HG02840 (cell line): ENCODE data around the gene SHISAL2B.
"Not testable (repeated sequence)": the region's sequence is repeated elsewhere in the genome, so short reads cannot be mapped to it uniquely, and the experiment has no call there.

Source experiments
- ATAC-seq: cut with Tn5 transposase; IDR thresholded peaks from one replicate; pipeline ENCODE4 v1.9.1; 2021; ENCODE audit warnings: mild to moderate bottlenecking, moderate library complexity, moderate number of reproducible peaks; ENCODE audit not compliant: unreplicated experiment, low FRiP score

Gene SHISAL2B

DNA sequence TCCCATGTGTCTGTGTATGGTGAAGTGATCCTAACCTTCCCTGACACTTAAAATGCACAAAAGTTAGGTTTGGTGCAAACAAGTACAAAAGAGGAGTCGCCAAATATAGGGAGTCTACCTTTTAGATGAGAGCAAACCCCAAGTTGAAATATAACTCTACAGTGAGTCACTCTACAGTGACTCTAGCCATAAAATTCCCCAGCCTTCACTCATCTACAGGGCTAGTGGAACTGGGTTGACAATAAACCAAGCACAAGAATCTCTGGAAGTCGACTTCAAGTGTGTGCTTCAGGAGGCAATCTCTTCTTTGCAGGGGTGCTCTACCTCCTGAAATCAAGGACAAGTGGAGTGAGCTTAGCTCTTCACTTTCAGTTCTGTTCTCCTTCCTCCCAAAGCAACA, 3.3 kb downstream of the SHISAL2B start:
- ATAC-seq = no peak

DNA sequence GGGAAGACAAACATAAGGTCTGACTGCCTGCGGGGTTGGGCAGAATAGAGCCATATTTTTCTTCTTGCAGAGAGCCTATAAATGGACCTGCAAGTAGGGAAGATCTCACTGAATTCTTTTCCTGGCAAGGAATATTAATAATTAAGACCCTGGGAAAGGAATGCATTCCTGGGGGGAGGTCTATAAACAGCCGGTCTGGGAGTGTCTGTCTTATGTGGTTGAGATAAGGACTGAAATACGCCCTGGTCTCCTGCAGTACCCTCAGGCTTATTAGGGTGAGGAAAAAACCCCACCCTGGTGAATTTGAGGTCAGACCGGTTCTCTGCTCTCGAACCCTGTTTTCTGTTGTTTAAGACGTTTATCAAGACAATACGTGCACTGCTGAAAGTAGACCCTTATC, 6.1 kb downstream of the SHISAL2B start:
- ATAC-seq = not testable (repeated sequence)

DNA sequence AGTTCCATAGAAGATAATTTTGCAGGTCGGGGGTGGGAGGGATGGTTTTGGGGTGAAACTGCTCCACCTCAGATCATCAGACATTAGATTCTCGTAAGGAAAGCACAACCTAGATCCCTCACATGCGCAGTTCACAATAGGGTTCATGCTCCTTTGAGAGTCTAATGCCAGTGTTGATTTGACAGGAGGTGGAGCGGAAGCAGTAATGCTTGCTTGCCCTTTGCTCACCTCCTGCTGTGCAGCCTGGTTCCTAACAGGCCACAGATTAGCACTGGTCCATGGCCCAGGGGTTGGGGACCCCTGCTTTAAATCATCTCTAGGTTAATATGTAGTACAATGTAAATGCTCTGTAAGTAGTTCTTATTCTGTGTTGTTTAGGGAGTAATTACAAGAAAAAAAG, 10.5 kb downstream of the SHISAL2B start:
- no peak for ATAC-seq

DNA sequence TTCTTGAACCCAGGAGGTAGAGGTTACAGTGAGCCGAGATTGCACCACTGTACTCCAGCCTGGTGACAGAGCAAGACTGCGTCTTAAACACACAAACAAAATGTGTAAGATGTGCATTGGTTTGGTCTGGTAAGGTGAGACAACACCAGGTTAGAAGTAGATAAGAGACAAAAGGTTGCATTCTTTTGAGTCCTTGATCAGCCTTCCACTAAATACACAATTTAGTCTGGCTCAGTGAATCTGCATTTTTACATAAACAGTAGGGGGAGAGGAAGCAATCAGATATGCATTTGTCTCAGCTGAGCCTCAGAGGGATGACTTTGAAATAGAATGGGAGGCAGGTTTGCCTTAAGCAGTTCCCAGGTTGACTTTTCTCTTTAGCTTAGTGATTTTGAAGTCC, 15.8 kb downstream of the SHISAL2B start:
- not testable (repeated sequence) for ATAC-seq

DNA sequence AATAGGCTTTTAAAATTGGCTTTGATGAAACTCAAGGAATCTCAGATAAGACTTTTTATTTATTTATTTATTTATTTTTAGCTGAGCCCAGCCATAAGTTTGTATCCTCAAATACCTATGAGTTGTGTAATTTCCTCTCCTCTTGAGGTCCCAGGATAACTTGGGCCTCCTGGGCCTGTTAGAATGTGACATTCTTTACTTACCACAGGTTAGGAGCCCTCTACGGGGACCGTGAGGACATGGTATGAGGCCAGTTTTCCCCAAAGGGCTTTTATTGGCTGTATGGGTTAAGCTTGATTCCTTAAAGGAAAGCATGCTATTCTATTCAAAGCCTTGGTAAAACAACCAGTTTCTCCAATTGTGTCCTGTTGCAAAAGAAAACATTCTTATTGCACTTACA, 16.9 kb downstream of the SHISAL2B start:
- no peak for ATAC-seq

DNA sequence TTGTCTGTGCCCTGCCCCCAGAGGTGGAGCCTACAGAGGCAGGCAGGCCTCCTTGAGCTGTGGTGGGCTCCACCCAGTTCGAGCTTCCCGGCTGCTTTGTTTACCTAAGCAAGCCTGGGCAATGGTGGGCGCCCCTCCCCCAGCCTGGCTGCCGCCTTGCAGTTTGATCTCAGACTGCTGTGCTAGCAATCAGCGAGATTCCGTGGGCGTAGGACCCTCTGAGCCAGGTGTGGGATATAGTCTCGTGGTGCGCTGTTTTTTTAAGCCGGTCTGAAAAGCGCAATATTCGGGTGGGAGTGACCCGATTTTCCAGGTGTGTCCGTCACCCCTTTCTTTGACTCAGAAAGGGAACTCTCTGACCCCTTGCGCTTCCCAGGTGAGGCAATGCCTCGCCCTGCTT, 24.2 kb downstream of the SHISAL2B start:
- ATAC-seq = not testable (repeated sequence)

DNA sequence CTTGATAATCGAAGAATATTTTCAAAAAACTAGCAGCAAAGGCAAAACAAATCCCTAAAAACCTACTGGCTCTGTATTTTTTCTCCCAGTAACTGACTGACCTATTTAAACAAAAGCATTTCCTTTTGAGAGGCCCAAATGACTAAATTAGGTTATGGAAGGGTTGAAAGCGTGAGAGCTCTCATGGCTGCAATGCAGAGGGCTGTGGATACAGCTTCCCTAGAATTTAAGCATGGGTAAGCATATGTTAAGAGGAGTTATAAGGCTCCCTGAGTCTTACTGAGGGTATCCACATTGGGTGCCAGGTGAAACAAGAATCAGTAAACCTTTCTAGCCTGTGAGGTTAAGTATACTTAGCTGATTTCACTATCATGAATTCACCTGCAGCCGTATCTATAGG, 32.3 kb downstream of the SHISAL2B start:
- ATAC-seq = no peak

DNA sequence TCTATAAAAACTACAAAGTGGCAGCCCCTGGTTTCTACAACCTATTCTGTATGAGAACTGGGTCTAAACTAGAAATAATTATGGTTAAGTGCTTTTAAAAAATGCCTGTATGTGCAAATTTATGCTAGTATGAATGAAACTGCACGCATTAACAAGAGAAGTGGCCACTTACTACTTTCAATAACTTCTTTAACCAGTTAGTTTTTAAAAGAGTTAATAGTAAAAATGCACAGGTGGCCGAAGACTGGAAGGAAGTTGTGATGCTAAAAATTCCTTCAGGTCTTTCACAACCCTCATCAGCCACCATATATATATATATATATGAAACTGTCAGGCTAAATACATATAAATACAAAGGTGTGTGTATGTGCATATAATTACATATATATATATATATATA, 36.8 kb downstream of the SHISAL2B start:
- ATAC-seq = no peak

DNA sequence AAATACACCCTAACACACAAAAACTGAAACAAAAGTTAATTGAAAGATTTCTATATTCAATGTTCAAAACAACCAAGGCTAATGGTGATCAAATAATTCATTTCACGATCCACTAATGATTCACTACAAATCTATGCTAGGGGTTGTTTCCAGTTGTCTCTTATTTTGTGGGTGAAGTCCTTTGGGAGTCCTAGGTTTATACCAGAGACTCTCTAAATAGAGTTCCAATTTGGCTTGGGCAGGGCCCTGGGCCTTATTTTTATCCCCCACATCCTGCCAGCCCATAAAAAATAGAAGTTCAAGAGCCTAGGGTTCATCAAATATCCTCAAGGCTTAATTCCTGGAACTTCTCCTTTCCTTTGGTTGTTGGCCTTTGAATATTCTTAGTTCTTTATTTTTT, 52.1 kb downstream of the SHISAL2B start:
- ATAC-seq = no peak

DNA sequence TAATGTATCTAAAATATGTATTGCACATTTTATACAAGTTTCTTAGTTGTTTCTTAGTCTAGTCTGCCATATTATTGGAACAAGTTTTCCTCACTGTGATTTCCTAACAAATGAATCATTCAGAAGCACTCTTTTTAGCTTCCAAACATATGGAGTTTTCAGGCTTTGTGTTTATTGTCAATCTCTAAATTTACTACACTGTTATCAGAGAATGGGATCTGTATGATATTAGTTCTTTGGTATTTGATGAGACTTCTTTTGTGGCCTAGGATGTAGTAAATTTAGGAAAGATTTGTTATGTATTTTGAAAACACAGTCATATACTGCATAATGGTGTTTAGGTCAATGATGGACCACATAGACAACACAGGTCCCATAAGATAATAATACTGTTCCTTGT, 52.5 kb downstream of the SHISAL2B start:
- ATAC-seq = no peak

DNA sequence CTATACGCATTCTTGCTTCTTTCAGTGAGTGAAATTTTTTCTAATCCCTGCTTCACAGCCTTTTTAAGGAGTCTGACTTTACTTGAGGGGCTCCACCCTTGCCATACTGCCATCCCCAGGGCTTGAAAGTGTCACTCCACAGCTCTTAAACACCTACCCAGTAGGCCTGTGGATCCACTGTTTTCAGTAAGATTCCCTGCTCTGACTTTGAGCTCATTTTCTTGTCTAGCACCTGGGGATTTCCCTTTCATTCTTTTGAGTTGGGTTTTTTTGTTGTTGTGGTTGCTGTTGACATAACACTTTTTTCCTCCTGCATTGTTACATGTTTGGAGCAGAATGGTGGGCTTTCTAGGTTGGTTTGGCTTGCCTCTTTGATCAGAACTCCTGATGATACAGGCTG, 54.6 kb downstream of the SHISAL2B start:
- ATAC-seq = no peak

DNA sequence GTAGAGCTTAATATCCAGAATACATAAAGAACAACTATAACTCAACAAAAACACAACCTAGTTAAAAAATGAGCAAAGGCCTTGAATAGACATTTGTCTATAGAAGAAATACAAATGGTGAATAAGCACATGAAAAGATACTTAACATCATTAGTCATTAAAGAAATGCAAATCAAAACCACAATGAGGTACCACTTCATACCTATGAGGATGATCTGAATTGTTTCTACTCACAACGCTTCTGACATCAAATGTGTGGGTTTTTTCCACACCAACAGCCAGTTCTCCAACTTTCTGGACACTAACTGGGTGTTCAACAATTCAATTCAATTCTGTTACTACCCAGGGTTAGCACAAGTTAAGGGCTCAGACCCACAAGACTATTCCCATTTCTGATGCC, 56.1 kb downstream of the SHISAL2B start:
- ATAC-seq = no peak

DNA sequence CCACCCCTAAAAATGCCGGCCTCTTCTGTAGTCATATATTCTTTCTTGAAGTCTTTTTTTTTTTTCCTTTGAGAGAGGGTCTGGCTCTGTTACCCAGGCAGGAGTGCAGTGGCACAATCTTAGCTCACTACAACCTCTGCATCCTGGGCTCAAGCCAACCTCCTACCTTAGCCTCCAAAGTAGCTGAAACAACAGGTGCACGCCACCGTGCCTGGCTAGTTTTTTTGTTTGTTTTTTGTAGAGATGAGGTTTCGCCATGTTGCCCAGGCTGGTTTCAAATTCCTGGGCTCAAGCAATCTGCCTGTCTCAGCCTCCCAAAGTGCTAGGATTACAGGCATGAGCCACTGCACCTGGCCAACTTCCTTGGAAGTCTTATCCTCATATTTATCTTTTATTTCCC, 59.1 kb downstream of the SHISAL2B start:
- no peak for ATAC-seq

DNA sequence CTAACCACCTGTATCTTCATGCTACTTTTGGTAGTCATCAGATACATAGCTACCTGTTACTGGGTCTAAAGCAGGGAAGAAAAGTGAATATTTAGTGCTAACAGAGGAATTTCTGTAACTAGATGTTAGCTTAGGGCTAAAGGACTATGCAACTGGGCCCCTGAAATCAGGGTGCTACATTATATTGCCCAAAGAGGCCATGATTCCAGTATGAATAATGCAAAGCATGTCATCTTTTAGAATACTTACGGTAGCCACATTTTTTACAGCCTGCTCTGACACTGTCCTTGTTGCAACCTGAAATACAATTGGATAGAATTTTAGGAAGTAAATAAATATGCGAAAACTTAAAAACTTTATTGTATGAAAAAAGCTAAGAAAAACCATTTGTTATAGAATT, 63.8 kb downstream of the SHISAL2B start:
- no peak for ATAC-seq

DNA sequence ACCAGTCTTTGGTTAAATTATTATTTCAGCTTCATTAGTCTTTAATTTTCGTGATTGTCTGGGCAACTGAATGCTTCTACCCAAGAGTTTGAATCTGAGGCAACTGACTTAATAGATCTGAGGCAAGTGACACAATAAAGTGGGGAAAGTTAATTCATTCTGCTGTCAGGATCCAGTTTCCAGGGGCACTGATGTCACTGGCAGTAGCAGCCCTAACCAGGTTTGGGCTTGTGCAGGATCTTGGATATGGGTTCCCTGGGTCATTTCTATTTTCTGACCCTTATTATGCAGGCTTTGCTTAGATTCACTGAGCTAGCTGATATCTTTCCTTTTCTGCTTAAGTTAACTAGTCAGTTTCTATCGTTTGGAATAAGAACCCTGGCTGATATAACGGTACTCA, 68.6 kb downstream of the SHISAL2B start:
- no peak for ATAC-seq

DNA sequence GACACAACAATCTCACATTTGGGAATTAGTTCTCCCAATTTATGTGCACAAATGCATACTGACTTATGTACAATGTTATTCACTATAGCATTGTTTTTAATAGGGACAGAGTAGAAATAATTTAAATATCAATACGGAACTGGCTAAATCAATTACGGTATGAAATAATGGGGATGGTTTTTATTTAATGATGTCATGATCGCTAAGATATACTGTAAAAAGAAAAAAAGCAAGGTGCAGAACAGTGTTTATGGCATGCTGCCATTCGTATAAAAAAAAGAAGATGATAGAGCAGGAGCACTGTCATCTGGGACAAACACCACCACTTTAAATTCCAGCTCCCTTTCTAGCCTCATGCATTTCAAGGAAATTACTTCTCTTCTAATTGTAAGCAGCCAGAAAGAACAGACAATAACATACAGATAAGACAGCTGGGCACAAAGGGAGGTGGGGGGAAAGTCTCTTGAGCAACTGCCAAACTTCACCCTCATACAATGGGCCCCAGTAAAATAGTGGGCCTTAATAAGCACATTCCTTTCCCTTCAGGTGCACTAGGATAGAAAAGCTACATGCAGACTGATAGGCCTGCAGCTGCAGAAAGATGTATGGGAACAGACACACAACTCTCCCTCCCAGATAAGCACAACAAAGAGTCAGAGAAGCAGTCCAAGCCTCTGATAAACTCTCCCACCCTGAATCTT, 69.8 kb downstream of the SHISAL2B start:
- no peak for ATAC-seq

DNA sequence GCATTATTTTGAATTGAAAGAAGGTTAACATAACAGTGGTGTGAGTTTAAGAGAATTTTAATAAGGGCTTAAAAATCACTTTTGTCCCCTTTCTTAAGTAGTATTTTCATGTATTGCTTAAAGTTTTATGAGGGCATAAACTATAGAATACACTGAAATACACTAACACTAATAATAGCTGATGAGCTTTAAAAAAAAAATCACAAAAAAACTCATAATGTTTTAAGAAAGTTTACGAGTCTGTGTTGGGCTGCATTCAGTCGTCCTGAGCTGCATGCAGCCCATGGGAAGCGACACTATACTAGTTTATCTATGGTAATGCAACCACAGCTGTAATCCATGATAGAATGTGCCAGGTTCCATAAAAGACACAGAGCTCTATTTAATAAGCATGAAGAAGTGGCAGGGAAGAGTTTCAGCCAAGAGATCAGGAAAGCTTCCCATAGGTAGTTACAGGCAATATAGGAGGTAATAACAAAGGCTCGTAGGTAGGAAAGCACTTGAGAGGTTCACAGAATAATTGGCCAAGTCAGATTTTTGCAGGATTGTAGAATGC, 73.7 kb downstream of the SHISAL2B start:
- no peak for ATAC-seq

DNA sequence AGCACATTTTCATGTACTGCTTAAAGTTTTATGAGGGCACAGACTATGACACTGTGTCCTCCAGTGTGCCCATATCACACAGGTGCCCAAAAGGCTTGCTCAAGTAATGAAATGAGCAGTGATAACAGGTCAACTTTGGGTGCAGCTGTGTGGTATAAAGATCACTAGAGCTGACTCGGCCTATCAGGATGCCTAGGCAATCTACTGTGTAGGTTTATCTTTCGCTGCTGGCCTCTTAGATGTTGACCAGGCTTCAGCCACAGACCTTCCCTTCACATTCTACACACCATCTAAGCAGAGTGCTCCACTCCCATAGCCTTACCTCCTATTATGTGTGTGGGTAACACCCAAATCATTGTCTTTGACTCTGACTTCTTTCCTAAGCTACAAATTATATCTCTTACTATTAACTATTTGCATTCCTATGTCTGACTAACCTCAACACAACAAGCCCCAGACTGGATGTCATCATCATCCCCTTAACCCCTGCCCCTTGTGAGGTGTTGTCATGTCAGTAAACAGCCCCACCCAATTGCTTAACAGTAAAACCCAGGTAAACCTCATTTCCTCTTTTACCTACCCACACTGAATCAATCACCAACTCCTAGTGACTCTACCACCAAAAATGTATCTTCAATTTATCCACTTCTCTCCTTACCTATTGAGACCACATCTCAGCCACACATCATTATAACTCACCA, 75.7 kb downstream of the SHISAL2B start:
- no peak for ATAC-seq

DNA sequence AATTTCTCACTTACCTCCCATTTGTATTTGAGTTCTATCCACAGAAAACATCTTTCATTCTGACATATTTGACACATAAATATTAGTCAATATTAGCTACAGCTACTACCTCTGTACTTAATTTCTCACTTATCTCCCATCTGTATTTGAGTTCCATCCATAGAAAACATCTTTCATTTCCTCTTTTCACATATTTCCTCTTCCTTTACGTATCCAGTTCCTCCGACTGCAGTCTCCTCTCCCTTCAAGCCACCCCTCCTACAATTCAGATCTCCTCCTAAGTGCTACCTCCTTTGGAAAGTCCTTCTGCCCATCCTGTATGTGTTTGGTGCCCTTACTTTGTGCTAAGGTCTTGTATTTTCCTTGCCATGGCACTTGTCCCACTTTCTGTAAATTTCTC, 76.6 kb downstream of the SHISAL2B start:
- no peak for ATAC-seq
